ENCODE data around the gene PSORS1C2. TPM values are rescaled to one million over a fixed set of nuclear protein-coding genes. Genes with fewer than 3 reads are reported as not detected.
"Not testable (repeated sequence)": the region's sequence is repeated elsewhere in the genome, so short reads cannot be mapped to it uniquely, and the experiment has no call there.

Gene PSORS1C2
- total RNA-seq, 3 donors from 2014 or later, result not detected

DNA sequence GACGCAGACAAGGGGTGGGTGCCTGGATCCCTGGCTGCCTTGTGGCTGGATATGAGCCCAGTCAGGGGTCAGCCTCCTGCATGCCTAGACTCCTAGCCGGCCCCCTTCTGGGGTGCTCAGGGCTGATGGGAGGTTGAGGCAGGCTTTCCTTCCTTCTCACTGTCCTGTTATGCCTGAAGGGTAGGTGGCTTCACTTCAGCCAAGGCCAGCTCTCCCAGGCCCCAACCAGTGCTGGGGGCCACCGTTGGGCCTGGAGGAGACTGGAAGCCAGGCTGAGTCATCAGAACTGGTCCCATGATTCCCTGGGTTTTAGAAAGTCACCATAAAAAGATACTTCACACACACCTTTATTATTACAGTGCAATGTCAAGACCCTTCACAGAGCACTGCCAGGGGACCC is 34.5 kb upstream of the PSORS1C2 start:
- H3K4me1 ChIP-seq (ENCODE audit: low read depth), result peaks cover 2% of the 10 kb centered on the region
- TF ChIP-seq, protein P1, sequence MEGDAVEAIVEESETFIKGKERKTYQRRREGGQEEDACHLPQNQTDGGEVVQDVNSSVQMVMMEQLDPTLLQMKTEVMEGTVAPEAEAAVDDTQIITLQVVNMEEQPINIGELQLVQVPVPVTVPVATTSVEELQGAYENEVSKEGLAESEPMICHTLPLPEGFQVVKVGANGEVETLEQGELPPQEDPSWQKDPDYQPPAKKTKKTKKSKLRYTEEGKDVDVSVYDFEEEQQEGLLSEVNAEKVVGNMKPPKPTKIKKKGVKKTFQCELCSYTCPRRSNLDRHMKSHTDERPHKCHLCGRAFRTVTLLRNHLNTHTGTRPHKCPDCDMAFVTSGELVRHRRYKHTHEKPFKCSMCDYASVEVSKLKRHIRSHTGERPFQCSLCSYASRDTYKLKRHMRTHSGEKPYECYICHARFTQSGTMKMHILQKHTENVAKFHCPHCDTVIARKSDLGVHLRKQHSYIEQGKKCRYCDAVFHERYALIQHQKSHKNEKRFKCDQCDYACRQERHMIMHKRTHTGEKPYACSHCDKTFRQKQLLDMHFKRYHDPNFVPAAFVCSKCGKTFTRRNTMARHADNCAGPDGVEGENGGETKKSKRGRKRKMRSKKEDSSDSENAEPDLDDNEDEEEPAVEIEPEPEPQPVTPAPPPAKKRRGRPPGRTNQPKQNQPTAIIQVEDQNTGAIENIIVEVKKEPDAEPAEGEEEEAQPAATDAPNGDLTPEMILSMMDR (IDR thresholded peaks at IDR 0.05), result no peak
- H3K4me3 ChIP-seq, result no peak overlapping the region
- H3K9me3 ChIP-seq, result no peaks in the 10 kb centered on the region
- intact Hi-C loops (cut with DNase I, micrococcal nuclease), result no loop called here
- no peaks in the 10 kb centered on the region for H3K36me3 ChIP-seq (ENCODE audit: low read depth)
- ATAC-seq, result no peak
- DNase-seq, result no peak

DNA sequence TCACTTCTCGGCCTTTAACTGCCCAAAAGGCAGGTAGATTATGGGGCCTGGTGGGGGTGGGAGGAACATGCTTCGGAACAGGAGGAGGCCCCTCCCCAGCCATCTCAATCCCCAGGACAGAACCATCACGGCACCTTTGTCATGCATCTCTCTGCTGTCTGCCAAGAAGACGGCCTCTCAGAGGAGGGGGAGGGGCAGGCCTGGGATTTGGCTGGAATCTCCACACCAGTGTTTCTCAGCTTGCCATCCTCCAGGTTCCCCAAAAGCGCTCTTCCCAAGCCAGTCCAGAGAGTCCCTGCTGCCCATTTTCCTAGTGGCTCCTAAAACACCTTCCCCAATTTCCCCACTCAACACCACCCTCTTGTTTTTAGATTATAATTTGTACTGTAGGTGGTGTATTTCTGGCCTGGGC is 34.1 kb upstream of the PSORS1C2 start:
- H3K36me3 ChIP-seq (ENCODE audit: low read depth), result no peaks in the 10 kb centered on the region
- intact Hi-C loops (cut with DNase I, micrococcal nuclease), result no loop called here
- no peak for DNase-seq
- H3K4me1 ChIP-seq (ENCODE audit: low read depth), result no peaks in the 10 kb centered on the region
- no peaks in the 10 kb centered on the region for H3K9me3 ChIP-seq
- no peak overlapping the region for H3K4me3 ChIP-seq
- TF ChIP-seq, protein P1 (IDR thresholded peaks at IDR 0.05), result no peak
- ATAC-seq, result no peak

DNA sequence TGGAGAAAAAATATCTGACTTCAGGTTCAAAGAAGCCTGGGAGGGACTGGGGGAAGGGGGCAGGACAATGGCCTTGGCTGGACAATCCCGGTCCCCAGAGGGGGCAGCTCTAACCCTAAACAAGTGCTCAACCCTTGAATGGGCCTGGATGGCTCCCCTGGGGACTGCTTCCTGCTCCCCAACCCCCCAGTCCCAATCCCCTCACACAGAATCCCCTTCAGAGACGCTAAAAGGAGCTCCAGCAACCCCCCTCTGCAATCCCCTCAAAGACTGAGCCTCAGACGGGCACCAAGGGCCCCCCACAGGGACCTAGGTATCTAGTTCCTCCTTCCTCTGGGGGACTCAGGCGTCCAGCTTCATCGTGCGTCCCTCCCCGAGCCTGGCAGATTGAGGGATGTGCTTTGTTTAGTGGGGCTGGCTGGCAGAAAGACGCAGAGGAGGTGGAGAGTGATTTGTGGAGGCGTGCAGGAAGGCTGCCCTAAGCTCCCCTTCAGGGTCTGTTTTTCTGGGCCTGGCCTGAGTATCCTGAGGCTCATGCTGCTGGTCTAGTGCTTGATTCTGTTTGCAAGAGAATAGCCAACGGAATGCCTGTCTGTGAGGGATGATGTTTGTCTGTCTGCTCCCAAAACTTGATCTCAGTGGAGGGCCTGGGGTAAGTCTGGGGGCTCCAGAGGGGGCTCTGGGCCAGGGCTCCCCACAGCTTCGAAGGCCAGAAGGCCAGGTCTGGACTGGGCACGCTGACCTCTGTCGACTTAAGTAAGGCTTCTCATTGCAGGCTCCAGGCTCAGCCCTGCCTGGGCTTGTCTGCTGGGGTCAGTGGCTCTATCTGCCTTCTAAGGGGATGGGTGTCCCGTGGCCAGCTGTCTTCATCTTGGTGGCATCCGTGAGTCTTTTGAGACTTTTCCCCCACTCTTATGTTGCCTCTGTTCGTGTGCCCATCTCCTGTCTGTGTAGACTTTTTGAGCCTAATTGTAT is 33.4 kb upstream of the PSORS1C2 start:
- no peaks in the 10 kb centered on the region for H3K4me1 ChIP-seq (ENCODE audit: low read depth)
- H3K9me3 ChIP-seq, result no peaks in the 10 kb centered on the region
- no peaks in the 10 kb centered on the region for H3K36me3 ChIP-seq (ENCODE audit: low read depth)

DNA sequence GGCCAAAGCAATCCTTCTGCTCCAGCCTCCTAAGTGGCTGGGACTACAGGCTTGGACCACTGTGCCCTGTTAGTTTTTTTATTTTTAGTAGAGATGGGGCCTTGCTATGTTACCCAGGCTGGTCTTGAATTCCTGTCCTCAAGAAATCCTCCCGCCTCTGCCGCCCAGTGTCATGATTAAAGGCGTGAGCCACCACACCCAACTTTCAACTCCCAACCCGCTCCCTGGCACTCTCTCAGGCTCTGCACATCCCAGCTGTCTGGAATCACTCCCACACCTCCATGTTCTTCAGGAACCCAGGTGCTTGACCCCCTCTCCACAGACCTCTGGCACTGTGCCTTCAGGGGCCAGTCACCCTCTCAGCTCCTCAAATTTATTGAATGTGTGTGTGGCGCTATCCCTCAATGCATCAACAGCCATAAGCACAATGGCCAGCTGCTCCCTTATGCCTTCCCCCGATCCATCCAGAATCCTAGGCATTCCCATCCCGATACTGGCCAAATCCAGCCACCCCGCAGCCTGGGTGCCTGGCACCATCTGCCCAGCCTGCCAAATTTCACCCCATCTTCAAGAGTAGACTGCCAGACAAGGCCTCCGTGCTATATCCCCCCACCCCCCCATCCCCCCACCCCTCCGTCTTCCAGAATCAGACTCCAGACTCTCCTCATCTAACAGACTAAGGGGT is 32.3 kb upstream of the PSORS1C2 start:
- H3K36me3 ChIP-seq (ENCODE audit: low read depth), result no peaks in the 10 kb centered on the region
- no peak overlapping the region for H3K4me3 ChIP-seq
- no peaks in the 10 kb centered on the region for H3K9me3 ChIP-seq
- TF ChIP-seq, protein P1 (IDR thresholded peaks at IDR 0.05), result no peak
- intact Hi-C loops (cut with DNase I, micrococcal nuclease), result no loop called here
- no peaks in the 10 kb centered on the region for H3K4me1 ChIP-seq (ENCODE audit: low read depth)
- DNase-seq, result no peak
- peak; percentile 28 for ATAC-seq

More for the DNA sequence above, 33.4 kb upstream of the PSORS1C2 start:
- peak; percentile 4 for ATAC-seq
- TF ChIP-seq, protein P1 (IDR thresholded peaks at IDR 0.05), result no peak
- intact Hi-C loops (cut with DNase I, micrococcal nuclease), result no loop called here
- no peak overlapping the region for H3K4me3 ChIP-seq
- no peak for DNase-seq

DNA sequence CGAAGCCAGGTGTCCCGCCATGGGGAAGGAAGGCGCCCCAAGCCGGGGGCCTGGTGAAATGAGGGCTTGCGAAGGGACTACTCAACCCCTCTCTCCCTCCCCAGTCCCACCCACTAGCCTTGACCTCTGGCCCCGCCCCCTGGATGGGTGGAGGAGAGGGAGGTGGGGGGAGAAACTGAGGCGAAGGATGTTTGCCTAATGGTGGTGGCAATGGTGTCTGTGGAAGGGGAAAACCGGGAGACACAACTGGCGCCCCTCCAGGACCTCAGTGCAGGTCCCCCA is 31.7 kb upstream of the PSORS1C2 start, which contains the start of gene POU5F1:
TSS of gene POU5F1 (minus strand) at position 83 of the 282 bp plus-strand sequence. CDS start at position 21, 62 bp downstream.
- TF ChIP-seq, protein P1 (IDR thresholded peaks at IDR 0.05), result no peak
- H3K4me1 ChIP-seq (ENCODE audit: low read depth), result no peaks in the 10 kb centered on the region
- DNase-seq (no peak), ATAC-seq (no peak)
- H3K4me3 ChIP-seq, result no peak within 1 kb of the TSS
- no peaks in the 10 kb centered on the region for H3K36me3 ChIP-seq (ENCODE audit: low read depth)
- no peaks in the 10 kb centered on the region for H3K9me3 ChIP-seq
- intact Hi-C loops (cut with DNase I, micrococcal nuclease), result no loop called here

DNA sequence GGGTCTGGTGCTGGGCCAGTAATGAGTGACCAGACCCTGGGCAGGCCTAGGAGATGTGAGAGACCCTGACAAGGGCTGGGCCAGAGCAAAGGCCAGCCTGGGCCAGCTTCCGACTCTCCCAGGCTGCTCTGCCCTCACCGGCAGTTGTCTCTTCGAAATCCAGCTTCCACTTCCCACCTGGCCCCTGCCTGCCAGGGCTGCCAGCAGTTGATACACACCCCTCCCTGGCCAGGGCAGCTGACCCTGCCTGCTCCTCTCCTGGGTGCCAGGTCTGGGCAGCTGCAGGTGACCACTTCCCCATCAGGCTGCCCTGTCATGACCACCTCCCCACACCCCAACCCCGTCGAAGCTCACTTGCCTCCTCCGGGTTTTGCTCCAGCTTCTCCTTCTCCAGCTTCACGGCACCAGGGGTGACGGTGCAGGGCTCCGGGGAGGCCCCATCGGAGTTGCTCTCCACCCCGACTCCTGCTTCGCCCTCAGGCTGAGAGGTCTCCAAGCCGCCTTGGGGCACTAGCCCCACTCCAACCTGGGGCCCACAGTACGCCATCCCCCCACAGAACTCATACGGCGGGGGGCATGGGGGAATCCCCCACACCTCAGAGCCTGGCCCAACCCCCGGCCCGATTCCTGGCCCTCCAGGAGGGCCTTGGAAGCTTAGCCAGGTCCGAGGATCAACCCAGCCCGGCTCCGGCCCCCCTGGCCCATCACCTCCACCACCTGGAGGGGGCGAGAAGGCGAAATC is 31.2 kb upstream of the PSORS1C2 start:
- H3K4me3 ChIP-seq; intact Hi-C loops (cut with DNase I, micrococcal nuclease); H3K36me3 ChIP-seq (ENCODE audit: low read depth); DNase-seq; H3K9me3 ChIP-seq; H3K4me1 ChIP-seq (ENCODE audit: low read depth); ATAC-seq: not testable (repeated sequence)
